BJ (cell line): ENCODE measurements around the gene GRAPL. TPM values are rescaled to one million over a fixed set of nuclear protein-coding genes. Genes with fewer than 3 reads are reported as not detected.
A peak's percentile ranks its signal among the peaks of the same experiment; 100 is the strongest.
"Not testable (repeated sequence)": the region's sequence is repeated elsewhere in the genome, so short reads cannot be mapped to it uniquely, and the experiment has no call there.

Source experiments
- CTCF ChIA-PET: fragments of 350-600 bp; formaldehyde crosslinking; extraction: SDS; loops from one replicate; lab custom pipeline; 2021; ENCODE audit warnings: antibody characterized with exemption, inconsistent platforms; lab: Yijun Ruan, JAX
- POLR2A ChIA-PET: fragments of 300-600 bp; sonication (Branson Sonifier 250); formaldehyde crosslinking; extraction: SDS; loops from one replicate; lab custom pipeline; 2021; ENCODE audit warnings: antibody characterized with exemption; lab: Charles Lee
- DNase-seq: peaks from one replicate; pipeline ENCODE4 v3.0.0-alpha.2; 2011; ENCODE audit warnings: low read depth
- H3K27me3 ChIP-seq: 2 replicates; pipeline ENCODE4 v1.6.0; 2011; ENCODE audit warnings: low read length; ENCODE audit not compliant: control insufficient read depth, insufficient read depth
- H3K36me3 ChIP-seq: 2 replicates; pipeline ENCODE4 v1.5.1; 2011; ENCODE audit warnings: low read length; ENCODE audit not compliant: control insufficient read depth, insufficient read depth
- H3K4me3 ChIP-seq: 2 replicates; pipeline ENCODE4 v1.5.1; 2011; ENCODE audit warnings: low read depth, mild to moderate bottlenecking, control low read depth, low read length
- CTCF ChIP-seq: IDR thresholded peaks from 2 replicates; pipeline ENCODE4 v1.5.1; 2011; ENCODE audit warnings: low read depth, mild to moderate bottlenecking, control low read depth, inconsistent platforms, low read length, moderate library complexity; ENCODE audit not compliant: insufficient read depth
- polyA plus RNA-seq: library from polyadenylated mRNA; depleted of rRNA; stranded (reverse); fragments of >200 nt; gene quantifications from 2 replicates; pipeline ENCODE4 v1.2.3, GENCODE V29; 2011

GRAPL gene
- polyA plus RNA-seq, 1 experiment = not detected

- H3K27me3 ChIP-seq, H3K36me3 ChIP-seq, H3K4me3 ChIP-seq, CTCF ChIA-PET, DNase-seq, POLR2A ChIA-PET: not testable (repeated sequence)
- TF ChIP-seq CTCF = peak; percentile 28; the same call in 1 of the 2 replicates
Observed at GRCh38 chr17:19142419-19142818, 15.0 kb downstream of the GRAPL start.

GRCh38 chr17:19143097-19143777 lies 15.8 kb downstream of the GRAPL start:
- DNase-seq, H3K4me3 ChIP-seq, CTCF ChIA-PET, H3K36me3 ChIP-seq, H3K27me3 ChIP-seq, POLR2A ChIA-PET: not testable (repeated sequence)

- H3K36me3 ChIP-seq, H3K4me3 ChIP-seq, POLR2A ChIA-PET, CTCF ChIA-PET, DNase-seq, H3K27me3 ChIP-seq: not testable (repeated sequence)
Observed at GRCh38 chr17:19144373-19144772, 17.0 kb downstream of the GRAPL start.

GRCh38 chr17:19145471-19145870 lies 18.1 kb downstream of the GRAPL start:
- H3K27me3 ChIP-seq, DNase-seq, CTCF ChIA-PET, H3K36me3 ChIP-seq, H3K4me3 ChIP-seq, POLR2A ChIA-PET: not testable (repeated sequence)

- not testable (repeated sequence) for H3K27me3 ChIP-seq
Observed at GRCh38 chr17:19150678-19151615, 23.6 kb downstream of the GRAPL start.

GRCh38 chr17:19157628-19158027 lies 30.2 kb downstream of the GRAPL start:
- H3K4me3 ChIP-seq, CTCF ChIA-PET, H3K27me3 ChIP-seq, DNase-seq, H3K36me3 ChIP-seq, POLR2A ChIA-PET: not testable (repeated sequence)

More at GRCh38 chr17:19150678-19151615, 23.6 kb downstream of the GRAPL start:
- CTCF ChIA-PET, H3K4me3 ChIP-seq, DNase-seq, POLR2A ChIA-PET, H3K36me3 ChIP-seq: not testable (repeated sequence)

- CTCF ChIA-PET, POLR2A ChIA-PET, H3K27me3 ChIP-seq, DNase-seq, H3K4me3 ChIP-seq, H3K36me3 ChIP-seq: not testable (repeated sequence)
Observed at GRCh38 chr17:19158478-19158877, 31.1 kb downstream of the GRAPL start.

- H3K27me3 ChIP-seq, DNase-seq, H3K36me3 ChIP-seq, CTCF ChIA-PET, H3K4me3 ChIP-seq, POLR2A ChIA-PET: not testable (repeated sequence)
Observed at GRCh38 chr17:19158938-19159337, 31.5 kb downstream of the GRAPL start.

- POLR2A ChIA-PET, DNase-seq, CTCF ChIA-PET, H3K27me3 ChIP-seq, H3K36me3 ChIP-seq, H3K4me3 ChIP-seq: not testable (repeated sequence)
Observed at GRCh38 chr17:19161308-19162107, 34.1 kb downstream of the GRAPL start.

GRCh38 chr17:19162384-19163216 lies 35.2 kb downstream of the GRAPL start:
- POLR2A ChIA-PET, CTCF ChIA-PET: not testable (repeated sequence)

More at GRCh38 chr17:19162384-19163216, 35.2 kb downstream of the GRAPL start:
- not testable (repeated sequence) for H3K36me3 ChIP-seq, H3K27me3 ChIP-seq, DNase-seq, H3K4me3 ChIP-seq
